HG03066 (cell line): Measurements from ENCODE around the gene KCNA2.

Experiments used
- ATAC-seq: cut with Tn5 transposase; IDR thresholded peaks from one replicate; pipeline ENCODE4 v1.9.1; 2021; ENCODE audit warnings: low read depth; ENCODE audit not compliant: unreplicated experiment

The KCNA2 gene

GRCh38 chr1:110576441-110576840, 29.7 kb downstream of the KCNA2 start:
- ATAC-seq: no peak

GRCh38 chr1:110573314-110573713, 32.8 kb downstream of the KCNA2 start:
- ATAC-seq: no peak

GRCh38 chr1:110572751-110573150, 33.4 kb downstream of the KCNA2 start:
- no peak for ATAC-seq

GRCh38 chr1:110570901-110571300, 35.3 kb downstream of the KCNA2 start:
- ATAC-seq: no peak

GRCh38 chr1:110570307-110570706, 35.9 kb downstream of the KCNA2 start:
- no peak for ATAC-seq

- no peak for ATAC-seq
These were observed 39.3 kb downstream of the KCNA2 start for GRCh38 chr1:110566836-110567235.

- no peak for ATAC-seq
These were observed 40.6 kb downstream of the KCNA2 start for GRCh38 chr1:110565565-110565964.

- ATAC-seq: no peak
These were observed 43.1 kb downstream of the KCNA2 start for GRCh38 chr1:110563089-110563488.

- ATAC-seq: no peak
These were observed 44.6 kb downstream of the KCNA2 start for GRCh38 chr1:110561596-110561995.

- no peak for ATAC-seq
These were observed 47.0 kb downstream of the KCNA2 start for GRCh38 chr1:110559157-110559556.

- no peak for ATAC-seq
These were observed 48.7 kb downstream of the KCNA2 start for GRCh38 chr1:110557481-110557880.

GRCh38 chr1:110556471-110556807, 49.7 kb downstream of the KCNA2 start:
- ATAC-seq: no peak

- ATAC-seq: no peak
These were observed 50.2 kb downstream of the KCNA2 start for GRCh38 chr1:110555807-110556470.

GRCh38 chr1:110554871-110555801, 51.0 kb downstream of the KCNA2 start:
- no peak for ATAC-seq

GRCh38 chr1:110551278-110551809, 54.8 kb downstream of the KCNA2 start:
- ATAC-seq: no peak

- no peak for ATAC-seq
These were observed 56.3 kb downstream of the KCNA2 start for GRCh38 chr1:110549831-110550230.

GRCh38 chr1:110548381-110548780, 57.8 kb downstream of the KCNA2 start:
- no peak for ATAC-seq

GRCh38 chr1:110547017-110547416, 59.1 kb downstream of the KCNA2 start:
- ATAC-seq: no peak

- no peak for ATAC-seq
These were observed 60.7 kb downstream of the KCNA2 start for GRCh38 chr1:110545492-110545891.

- ATAC-seq: no peak
These were observed 61.4 kb downstream of the KCNA2 start for GRCh38 chr1:110544753-110545152.
